CMK (cell line): ENCODE data around the gene KLF12.

Experiments
- DNase-seq: peaks from one replicate; pipeline ENCODE4 v3.0.0-alpha.2; 2010; ENCODE audit warnings: low read depth

KLF12 gene

DNA sequence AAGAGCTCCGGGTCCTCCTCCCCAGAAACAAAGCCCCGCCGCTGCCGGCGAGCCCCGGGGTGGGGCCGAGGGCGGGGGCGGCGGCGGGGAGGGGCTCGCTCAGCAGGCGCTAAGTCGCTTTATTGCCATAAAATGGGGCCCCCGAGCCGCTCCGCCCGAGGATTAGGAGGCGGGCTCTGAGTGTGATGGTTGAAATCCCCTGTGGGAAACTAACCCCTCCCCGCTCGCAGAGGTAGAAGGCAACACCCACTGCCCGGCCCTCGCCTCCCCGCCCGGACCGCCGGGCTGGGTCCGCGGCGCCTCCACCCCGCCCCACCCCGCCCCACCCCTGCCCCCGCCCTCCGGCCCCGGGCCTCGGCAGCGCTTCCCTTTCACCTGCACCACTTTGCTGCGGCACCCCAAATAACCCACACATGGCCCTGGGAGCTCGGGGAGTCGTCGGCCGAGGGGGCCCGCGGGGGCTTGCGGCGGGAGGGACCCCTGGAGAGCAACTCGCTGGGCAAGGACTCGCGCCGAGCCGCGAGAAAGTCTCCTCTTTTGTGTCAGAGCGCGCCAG lies at the start of gene KLF12:
Gene KLF12 (minus strand): TSS at position 184 of the 556 bp plus-strand sequence.
- no peak for DNase-seq

DNA sequence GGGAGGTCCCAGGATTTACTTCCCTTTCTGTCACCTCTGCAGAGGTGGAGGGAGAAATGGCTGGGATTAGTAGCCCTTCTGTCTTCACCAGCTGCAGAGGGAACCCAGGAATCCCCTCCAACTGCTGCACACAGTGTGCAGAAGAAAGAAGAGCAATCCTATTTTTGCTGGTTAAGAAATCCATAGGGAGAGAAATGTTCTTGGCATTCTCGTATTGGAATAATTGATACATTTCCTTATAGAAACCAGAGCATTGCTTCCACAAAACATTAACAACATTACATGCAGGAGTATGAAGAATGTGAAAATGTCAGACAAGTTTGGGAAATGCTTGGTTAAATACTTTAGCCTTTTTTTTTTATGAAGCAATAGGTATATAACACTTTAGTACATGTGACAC lies 48.3 kb upstream of the KLF12 start:
- no peak for DNase-seq

DNA sequence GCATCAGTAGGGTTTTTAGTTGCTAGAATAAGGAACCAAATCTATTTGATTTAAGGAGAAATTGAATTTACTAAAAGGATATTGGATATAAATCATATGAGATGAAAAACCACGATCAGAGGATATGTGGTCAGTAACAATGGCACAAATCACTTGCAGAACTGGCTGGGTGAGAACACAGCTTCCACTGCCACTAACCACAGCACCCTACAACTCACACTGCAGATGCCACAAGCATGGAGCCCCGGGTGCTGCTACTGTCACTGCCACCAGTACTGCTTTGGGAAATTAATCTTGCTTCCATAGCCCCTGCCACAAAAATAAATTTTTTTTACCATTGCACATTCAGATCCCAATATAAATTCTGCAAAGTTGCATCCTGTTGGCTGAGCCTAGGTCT lies 40.6 kb upstream of the KLF12 start:
- no peak for DNase-seq

- DNase-seq, result no peak
These were observed 39.6 kb upstream of the KLF12 start for GRCh38 chr13:74173822-74174221.

- DNase-seq, result no peak
These were observed 37.4 kb upstream of the KLF12 start for GRCh38 chr13:74171641-74172040.

DNA sequence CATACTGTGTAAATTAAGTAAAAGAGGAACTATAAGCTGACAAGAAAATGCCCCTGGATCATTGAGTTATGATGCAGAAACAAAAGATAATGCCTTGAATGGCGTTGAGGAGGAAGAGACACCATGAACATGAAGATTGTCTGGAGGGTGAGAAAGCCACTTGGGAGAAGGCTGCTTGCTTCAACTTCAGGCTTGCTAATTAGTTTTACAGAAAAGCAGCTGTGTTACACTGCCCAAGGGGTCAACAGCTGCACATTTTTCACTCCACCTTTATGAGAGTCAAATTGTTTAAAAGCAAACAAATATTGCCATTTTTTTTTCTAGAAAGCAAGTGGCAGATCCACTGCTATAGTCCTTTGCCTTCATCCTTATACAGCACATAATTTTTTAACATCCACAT lies 35.5 kb upstream of the KLF12 start:
- no peak for DNase-seq

DNA sequence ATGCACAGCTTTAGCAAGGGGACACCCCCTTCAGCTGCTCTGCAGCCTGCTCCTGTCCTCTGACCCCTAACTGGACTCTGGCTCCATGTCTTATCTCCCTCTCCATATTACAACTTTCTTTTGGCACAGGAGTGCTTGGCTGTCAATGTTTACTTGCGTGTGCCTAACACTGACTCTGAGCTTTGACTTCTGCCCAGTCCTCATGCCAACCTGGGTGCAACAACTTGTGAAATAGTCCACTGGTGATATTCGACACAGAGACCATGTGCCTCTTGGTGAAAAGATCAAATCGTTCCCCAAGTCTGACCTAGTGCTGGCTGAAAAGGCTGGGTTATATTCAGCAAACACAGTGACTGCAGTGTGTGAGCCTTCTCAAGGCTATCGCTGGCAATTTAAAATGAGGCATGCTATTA lies 34.1 kb upstream of the KLF12 start:
- no peak for DNase-seq

- no peak for DNase-seq
These were observed 32.2 kb upstream of the KLF12 start for GRCh38 chr13:74166261-74167004.

DNA sequence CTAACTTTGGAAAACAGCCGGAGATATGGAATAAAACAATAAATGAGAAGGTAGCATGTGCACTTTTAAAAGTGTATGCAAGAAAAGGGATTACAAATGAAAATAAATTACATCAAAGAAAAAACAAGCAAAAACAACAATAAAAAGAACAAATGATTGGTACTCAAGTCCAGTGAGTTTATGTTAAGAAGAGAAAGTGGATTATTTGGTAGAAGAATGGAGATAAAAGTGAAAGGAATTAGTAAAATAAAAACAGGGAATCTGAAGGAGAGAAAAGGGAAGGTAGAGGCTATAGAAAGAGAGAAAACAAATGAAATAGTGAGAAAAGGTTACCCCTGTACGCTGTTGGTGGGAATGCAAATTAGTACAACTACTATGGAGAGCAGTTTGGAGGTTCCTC lies 28.6 kb upstream of the KLF12 start:
- no peak for DNase-seq

DNA sequence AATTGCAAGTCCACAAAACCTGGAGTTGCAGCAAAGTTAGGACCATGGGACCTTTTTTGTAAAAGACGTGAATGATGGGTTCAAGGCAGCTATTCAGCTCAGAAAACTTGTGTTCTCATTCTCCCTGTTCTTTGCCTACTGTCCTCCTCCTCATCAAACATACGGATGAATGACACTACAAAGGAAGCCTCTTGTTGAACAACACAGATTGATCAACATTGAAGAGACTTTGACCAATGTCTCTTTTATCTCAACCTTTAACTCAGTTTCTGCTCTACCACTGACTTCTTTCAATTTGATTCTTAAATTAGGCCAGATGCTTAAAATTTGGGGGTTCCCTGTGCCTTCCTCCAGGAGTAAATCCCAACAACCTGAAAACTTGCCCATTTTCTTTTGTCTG lies 27.9 kb upstream of the KLF12 start:
- DNase-seq, result no peak

GRCh38 chr13:74158571-74159352 lies 24.6 kb upstream of the KLF12 start:
- no peak for DNase-seq

DNA sequence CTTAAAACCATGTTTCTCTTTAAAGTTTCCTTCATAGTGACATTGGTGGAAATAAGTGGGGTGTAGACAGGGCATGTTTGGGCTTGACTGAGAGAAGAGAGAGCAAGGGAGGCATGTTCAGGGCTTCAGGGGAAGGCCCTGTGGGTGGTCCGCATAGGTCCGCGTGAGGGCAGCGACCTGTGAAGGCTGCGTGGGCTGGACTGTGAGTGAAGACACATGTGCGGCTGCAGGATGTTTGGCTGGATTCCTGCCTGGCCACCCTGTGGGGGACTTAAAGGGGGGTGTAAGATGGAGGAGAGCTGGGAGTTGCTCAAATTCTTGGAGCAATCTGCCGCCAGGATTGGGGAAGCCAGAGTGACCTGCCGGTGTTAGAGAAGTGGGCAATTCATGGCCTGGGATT lies 23.8 kb upstream of the KLF12 start:
- DNase-seq, result no peak

GRCh38 chr13:74154981-74155380 lies 20.8 kb upstream of the KLF12 start:
- no peak for DNase-seq

- no peak for DNase-seq
These were observed 19.1 kb upstream of the KLF12 start for GRCh38 chr13:74153316-74153715.

DNA sequence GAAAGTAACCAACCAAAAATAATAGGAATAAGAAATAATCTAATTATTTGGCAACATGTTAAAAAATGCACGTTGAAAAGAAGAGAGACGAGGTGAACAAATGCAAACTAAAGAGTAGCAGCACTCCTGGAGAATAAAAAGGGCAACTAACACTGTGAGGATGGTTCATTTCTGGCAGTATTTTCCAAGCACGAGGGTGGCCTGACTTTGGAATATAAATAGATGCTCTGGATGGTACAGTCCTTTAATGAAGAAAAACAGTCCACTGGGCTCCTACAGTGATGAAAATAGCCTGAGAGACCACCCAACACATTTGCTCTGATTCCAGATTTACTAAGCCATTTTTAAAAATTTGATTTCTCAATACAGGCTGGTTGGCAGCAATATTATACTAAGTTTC lies 17.7 kb upstream of the KLF12 start:
- DNase-seq, result no peak

DNA sequence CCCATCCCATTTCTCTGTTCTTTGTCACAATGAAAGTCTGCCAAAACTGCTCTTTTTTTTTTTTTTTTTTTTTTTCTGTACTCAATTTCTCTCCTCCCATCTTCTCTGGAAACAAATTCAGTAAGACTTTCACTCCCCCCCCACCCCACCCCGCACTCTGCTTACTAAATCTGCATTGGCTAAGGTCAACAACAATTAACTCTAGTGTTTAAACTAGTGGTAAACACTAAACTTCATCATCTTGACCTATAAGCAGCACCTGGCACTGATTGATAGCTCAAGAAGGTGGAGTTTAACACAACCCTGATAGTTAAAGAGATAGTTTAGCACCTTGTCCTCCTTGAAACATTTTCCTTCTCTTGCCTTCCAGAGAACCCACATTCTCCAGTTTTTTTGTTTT lies 14.1 kb upstream of the KLF12 start:
- no peak for DNase-seq

DNA sequence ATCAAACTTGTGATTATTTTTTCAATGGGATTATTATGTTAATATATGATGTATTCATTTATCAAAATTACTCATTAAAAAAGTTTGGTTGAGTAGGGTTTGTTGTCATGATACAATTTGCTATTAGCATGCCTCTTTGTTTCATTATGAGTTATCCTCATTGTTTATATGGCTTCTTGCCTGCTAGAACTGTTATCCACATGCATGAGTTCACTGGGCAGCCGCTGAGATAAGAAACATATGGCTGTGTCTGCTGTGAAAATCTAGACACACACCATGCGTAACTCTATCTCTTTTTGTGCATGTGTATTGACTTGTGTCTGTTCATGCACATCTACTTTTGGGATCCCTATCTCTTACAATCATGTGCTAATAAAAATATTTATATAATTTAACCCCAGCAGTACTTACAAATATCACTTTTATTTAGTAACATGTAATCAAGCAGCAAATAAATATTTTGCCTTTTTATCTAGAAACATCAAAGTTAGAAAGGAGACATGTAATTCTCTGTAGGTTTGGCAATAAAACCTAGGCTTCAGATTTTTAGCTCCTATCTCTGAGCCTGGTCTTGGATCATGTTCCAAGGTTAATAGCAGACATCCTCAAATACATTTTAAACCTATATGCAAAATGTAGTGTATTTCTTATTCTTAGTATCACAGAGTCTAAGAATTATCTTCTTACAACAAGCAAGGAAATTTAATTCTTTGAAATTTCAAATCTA lies 11.2 kb upstream of the KLF12 start:
- no peak for DNase-seq

GRCh38 chr13:74144269-74144668 lies 10.1 kb upstream of the KLF12 start:
- DNase-seq, result no peak

DNA sequence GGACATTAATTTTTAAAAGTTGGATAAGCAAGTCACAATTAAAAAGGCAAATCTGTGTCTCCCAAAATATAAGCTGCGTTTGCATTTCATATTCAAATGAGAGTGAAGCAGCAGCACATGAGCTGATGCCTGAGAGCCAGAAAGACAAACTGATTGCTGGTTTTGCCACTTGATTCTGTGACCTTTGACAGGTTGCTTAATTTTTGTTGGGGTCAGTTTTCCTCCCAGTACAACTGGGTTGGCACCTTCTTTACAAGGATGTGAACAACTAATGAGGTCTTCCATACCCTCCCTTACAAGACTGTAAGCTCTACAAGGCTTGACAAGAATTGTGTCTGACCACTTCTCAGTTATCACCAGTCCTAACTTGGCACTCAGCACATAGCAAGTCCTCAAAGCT lies 8.1 kb upstream of the KLF12 start:
- no peak for DNase-seq

- DNase-seq, result no peak
These were observed 4.0 kb upstream of the KLF12 start for GRCh38 chr13:74138241-74138640.

DNA sequence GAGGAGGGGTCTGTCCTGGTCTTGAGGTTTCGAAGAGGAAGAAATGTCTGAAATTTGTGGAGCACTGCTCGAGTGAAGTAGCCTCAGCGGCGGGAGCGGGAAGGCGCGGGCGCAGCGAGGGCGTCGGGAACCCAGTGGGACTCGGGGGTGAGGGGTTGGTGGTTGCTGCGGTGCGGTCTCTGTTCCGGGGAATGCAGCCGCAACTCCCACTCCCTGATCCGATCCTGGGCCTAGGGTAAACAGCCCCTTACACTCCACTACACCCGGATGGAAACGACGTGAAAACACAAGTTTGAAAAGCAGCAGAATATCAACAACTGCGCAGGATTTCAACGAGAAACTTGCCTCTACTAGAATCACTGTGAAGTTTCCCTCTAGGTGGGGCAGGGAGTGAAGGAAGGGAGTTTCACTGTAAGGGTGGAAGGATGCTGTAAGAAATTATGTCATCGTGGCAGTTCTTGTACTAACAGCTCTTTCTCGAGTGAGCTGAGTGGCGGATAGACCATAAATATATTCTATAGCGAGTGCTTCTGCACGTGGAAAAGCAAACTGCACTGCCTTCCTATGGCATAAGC lies 2.0 kb upstream of the KLF12 start:
- no peak for DNase-seq

DNA sequence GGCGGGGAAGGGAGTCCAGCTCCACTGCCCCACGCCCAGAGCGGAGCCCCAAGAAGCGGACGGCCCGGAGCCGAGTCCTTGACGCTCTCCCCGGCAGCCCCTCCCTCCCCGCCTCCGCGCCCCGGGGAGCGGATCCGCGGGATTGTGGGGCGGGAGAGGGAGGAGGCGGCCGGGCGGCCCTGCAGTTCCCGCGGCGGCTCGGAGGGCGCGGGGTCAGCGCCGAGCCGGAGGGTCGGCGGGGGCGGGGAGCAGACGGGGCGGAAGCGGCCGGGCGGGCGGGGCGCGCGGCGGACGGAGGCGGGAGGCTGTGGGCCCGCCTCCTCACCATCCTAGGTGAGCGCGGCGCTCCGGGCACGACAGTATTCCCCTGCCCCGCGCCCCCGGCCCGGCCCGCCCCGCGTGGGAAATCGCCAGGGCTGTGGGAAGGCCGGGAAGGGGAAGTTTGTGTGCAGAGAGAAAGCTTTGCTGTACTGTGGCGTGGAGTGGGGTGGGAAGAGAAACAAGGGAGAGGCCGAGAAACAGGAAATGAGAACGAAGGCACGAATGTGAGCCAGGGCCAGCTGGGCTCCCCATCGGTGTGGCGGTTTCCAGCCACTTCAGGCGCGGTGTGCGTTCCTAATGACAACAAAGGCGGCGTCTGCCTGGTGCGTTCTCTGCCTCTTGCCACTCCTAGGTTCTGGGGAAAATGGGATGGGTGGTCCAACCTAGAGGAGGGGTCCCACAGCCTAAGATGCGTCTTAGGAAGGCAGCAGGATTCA lies 1.3 kb upstream of the KLF12 start:
- DNase-seq, result no peak
